Measurements from ENCODE around the gene DNAH9. TPM values are rescaled to one million over a fixed set of nuclear protein-coding genes. Genes with fewer than 3 reads are reported as not detected.

DNAH9 gene
- total RNA-seq, 2 donors from 2014 or later = not detected

DNA sequence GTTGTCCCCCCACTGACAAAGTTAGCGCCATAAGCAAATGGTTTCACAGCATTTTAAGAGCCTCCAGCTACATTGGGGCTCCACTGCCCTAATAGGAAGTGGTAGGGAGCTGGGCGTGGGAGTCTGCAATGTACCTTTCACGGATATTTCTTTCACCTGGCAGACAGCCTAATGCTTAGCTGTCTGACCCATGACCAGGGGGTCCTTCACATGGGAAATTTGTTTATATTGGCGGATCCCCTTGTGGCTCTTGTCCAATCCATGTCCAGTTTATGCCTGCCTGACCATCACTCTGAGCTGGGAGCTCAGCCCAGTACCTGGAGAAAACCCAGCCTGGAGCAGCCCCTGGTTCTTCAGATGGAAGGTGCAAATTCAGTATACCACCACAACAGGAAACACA, 254.0 kb downstream of the DNAH9 start:
- no peak for DNase-seq (ENCODE audit: low spot score)
- Histone ChIP-seq H3K27me3 (replicated peaks; ENCODE audit: insufficient read depth) (no peaks in the 10 kb centered on the region), H3K9me3 (no peaks in the 10 kb centered on the region), H3K4me1 (ENCODE audit: control insufficient read depth in 1 of 2, low read depth in 2 of 2) (no peaks in the 10 kb centered on the region), H3K36me3 (no peaks in the 10 kb centered on the region), H3K27ac (no peak overlapping the region), H3K4me3 (no peak overlapping the region)
- TF ChIP-seq CTCF (IDR thresholded peaks at IDR 0.05) = no peak
- ATAC-seq (ENCODE audit: insufficient number of reproducible peaks, low FRiP score, low read depth) = no peak

DNA sequence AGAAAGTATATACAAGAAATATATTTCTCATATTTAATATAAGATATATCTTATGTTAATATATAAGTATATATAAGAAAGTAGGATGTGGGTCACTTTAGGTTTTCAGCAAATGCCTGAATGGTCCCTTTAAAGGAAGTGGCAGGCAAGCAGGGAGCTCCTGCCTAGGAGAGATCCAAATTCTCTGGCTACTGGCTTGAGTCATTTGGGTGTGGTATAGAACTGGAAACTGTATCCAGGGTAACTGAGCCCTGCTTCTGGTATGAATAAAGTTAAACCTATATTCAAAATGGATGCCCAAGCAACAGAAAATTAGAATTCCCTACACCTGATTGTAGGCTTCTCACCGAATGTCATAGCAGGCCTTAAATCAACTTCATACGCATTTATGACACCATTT, 254.6 kb downstream of the DNAH9 start:
- H3K4me3 ChIP-seq = no peak overlapping the region
- H3K9me3 ChIP-seq = no peaks in the 10 kb centered on the region
- DNase-seq (ENCODE audit: low spot score) (no peak), ATAC-seq (ENCODE audit: insufficient number of reproducible peaks, low FRiP score, low read depth) (no peak)
- no peaks in the 10 kb centered on the region for H3K27me3 ChIP-seq (replicated peaks; ENCODE audit: insufficient read depth)
- H3K36me3 ChIP-seq = no peaks in the 10 kb centered on the region
- no peaks in the 10 kb centered on the region for H3K4me1 ChIP-seq (ENCODE audit: control insufficient read depth in 1 of 2, low read depth in 2 of 2)
- TF ChIP-seq CTCF (IDR thresholded peaks at IDR 0.05) = no peak
- peak overlapping the region in 1 of 2 donors; percentile 58 for H3K27ac ChIP-seq

DNA sequence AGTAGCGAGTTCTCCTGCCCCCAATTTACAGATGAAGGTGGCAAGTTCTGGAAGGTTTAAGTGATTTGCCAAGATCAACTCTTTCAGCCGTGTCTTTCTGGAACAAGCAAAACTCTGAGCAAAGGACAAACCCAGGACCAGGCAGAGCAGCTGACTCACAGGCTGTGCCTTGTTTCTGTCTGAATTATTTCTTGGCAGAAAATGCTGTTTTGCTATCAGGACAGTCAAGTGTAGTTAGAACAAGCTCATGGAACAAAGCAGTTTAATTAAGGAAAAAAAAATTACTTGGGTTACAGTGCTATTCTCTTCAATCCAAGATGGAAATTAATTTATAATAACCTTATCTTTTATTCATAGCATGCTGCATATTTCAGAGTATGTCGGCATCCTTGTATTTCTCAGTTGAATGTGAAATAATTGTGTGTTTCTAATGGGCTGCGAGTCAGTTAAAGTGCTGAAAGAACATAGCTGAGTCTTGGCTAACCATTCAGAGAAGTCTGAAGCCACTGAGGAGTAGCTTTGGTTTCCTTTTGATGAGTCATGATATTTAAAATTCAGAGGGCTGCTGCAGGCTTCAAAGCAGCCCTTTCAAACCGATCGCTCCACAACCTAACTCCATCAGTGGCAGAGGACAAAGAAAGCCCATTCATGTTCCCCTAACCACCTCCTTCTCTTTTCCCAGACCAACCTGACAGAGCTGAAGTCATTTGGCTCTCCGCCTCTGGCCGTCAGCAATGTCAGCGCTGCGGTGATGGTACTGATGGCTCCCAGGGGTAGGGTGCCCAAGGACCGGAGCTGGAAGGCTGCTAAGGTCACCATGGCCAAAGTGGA, 255.3 kb downstream of the DNAH9 start:
- Histone ChIP-seq H3K36me3 (no peaks in the 10 kb centered on the region), H3K27me3 (replicated peaks; ENCODE audit: insufficient read depth) (no peaks in the 10 kb centered on the region), H3K27ac (peak overlapping the region in 1 of 2 donors; percentile 58), H3K4me1 (ENCODE audit: control insufficient read depth in 1 of 2, low read depth in 2 of 2) (no peaks in the 10 kb centered on the region), H3K4me3 (no peak overlapping the region), H3K9me3 (no peaks in the 10 kb centered on the region)
- DNase-seq (ENCODE audit: low spot score) = no peak
- TF ChIP-seq CTCF (IDR thresholded peaks at IDR 0.05) = no peak
- ATAC-seq (ENCODE audit: insufficient number of reproducible peaks, low FRiP score, low read depth) = peak; percentile 79

DNA sequence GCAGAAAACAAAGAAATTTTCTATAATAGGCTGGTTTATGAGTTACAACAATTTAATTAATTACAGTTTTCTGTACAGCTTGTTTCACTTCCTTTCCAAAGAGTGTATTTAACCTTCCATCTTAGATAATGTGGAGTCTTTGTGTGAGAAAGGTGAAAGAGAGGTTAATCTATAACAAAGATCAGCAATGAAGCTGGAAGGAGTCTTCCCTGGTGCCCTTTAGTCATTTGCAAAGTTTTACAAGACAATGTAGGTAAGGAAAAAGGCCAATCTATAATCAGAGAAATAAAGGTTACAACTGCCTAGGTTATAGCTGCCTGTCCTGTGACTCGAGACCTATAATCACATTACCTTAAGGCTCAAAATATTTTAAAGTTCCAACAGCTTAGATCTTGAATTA, 257.0 kb downstream of the DNAH9 start:
- no peaks in the 10 kb centered on the region for H3K9me3 ChIP-seq
- TF ChIP-seq CTCF (IDR thresholded peaks at IDR 0.05) = no peak
- ATAC-seq (ENCODE audit: insufficient number of reproducible peaks, low FRiP score, low read depth) = no peak

GRCh38 chr17:11857006-11857405, 258.7 kb downstream of the DNAH9 start:
- H3K27ac ChIP-seq = no peak overlapping the region
- H3K4me1 ChIP-seq (ENCODE audit: control insufficient read depth in 1 of 2, low read depth in 2 of 2) = no peaks in the 10 kb centered on the region
- DNase-seq (ENCODE audit: low spot score) (no peak), ATAC-seq (ENCODE audit: insufficient number of reproducible peaks, low FRiP score, low read depth) (no peak)
- no peak overlapping the region for H3K4me3 ChIP-seq
- no peaks in the 10 kb centered on the region for H3K9me3 ChIP-seq
- TF ChIP-seq CTCF (IDR thresholded peaks at IDR 0.05) = no peak
- no peaks in the 10 kb centered on the region for H3K27me3 ChIP-seq (replicated peaks; ENCODE audit: insufficient read depth)
- no peaks in the 10 kb centered on the region for H3K36me3 ChIP-seq

More for the DNA sequence above, 257.0 kb downstream of the DNAH9 start:
- no peaks in the 10 kb centered on the region for H3K27me3 ChIP-seq (replicated peaks; ENCODE audit: insufficient read depth)
- H3K27ac ChIP-seq = no peak overlapping the region
- H3K36me3 ChIP-seq = no peaks in the 10 kb centered on the region
- H3K4me3 ChIP-seq = no peak overlapping the region
- DNase-seq (ENCODE audit: low spot score) = no peak
- no peaks in the 10 kb centered on the region for H3K4me1 ChIP-seq (ENCODE audit: control insufficient read depth in 1 of 2, low read depth in 2 of 2)
